OCI-LY7 (cell line): ENCODE data around the gene SNRNP27. TPM values are rescaled to one million over a fixed set of nuclear protein-coding genes. Genes with fewer than 3 reads are reported as not detected.

Source experiments
- BruUV-seq: library from RNA; stranded (reverse); fragments of 400-500 nt; replicated peaks from 2 replicates; lab custom pipeline; 2021; lab: Mats Ljungman, UMichigan
- CTCF ChIA-PET: fragments of 300-600 bp; sonication (Branson Sonifier 250); formaldehyde crosslinking; loops from one replicate; lab custom pipeline; 2022; ENCODE audit warnings: antibody characterized with exemption; ENCODE audit not compliant: unreplicated experiment; lab: Charles Lee
- POLR2A ChIA-PET: fragments of 300-600 bp; sonication (Branson Sonifier 250); formaldehyde crosslinking; loops from one replicate; lab custom pipeline; 2022; ENCODE audit warnings: antibody characterized with exemption; lab: Charles Lee
- DNase-seq: peaks from one replicate; pipeline ENCODE4 v3.0.0-alpha.2; 2015; ENCODE audit warnings: low spot score
- H2AFZ ChIP-seq: fragments of 200-600 bp; sonication (generic), shearing (Covaris generic); 2 replicates; pipeline ENCODE4 v1.6.1; 2014; ENCODE audit warnings: mild to moderate bottlenecking, antibody characterized with exemption, low read length, moderate library complexity
- H3K27ac ChIP-seq: fragments of 200-600 bp; sonication (generic); 2 replicates; pipeline ENCODE4 v1.5.1; 2014; ENCODE audit warnings: mixed run types, low read depth, mild to moderate bottlenecking, moderate library complexity, low read length, inconsistent platforms; ENCODE audit not compliant: poor library complexity, severe bottlenecking
- H3K36me3 ChIP-seq: fragments of 200-600 bp; sonication (generic); 2 replicates; pipeline ENCODE4 v1.6.1; 2014; ENCODE audit warnings: mild to moderate bottlenecking, antibody characterized with exemption, low read length, moderate library complexity, mixed read lengths; ENCODE audit not compliant: insufficient read depth
- H3K4me1 ChIP-seq: fragments of 200-600 bp; sonication (generic); 2 replicates; pipeline ENCODE4 v1.5.1; 2014; ENCODE audit warnings: mild to moderate bottlenecking, low read length; ENCODE audit not compliant: insufficient read depth, poor library complexity, severe bottlenecking
- H3K4me2 ChIP-seq: fragments of 200-600 bp; sonication (generic); 2 replicates; pipeline ENCODE4 v1.6.1; 2014; ENCODE audit warnings: mild to moderate bottlenecking, low read length
- H3K4me3 ChIP-seq: fragments of 200-600 bp; sonication (generic); 2 replicates; pipeline ENCODE4 v1.5.1; 2014; ENCODE audit warnings: mild to moderate bottlenecking, low read depth, low read length; ENCODE audit not compliant: poor library complexity, severe bottlenecking
- H3K79me2 ChIP-seq: fragments of 200-600 bp; sonication (generic); 2 replicates; pipeline ENCODE4 v1.6.1; 2016; ENCODE audit warnings: low read depth, mild to moderate bottlenecking, low read length, moderate library complexity, mixed read lengths; ENCODE audit not compliant: insufficient read depth
- H3K9me2 ChIP-seq: fragments of 200-600 bp; sonication (generic); 2 replicates; pipeline ENCODE4 v1.6.1; 2016; ENCODE audit warnings: mild to moderate bottlenecking, low read length, mixed read lengths; ENCODE audit not compliant: insufficient read depth
- H3K9me3 ChIP-seq: fragments of 200-600 bp; sonication (generic); 2 replicates; pipeline ENCODE4 v1.6.1; 2014; ENCODE audit warnings: mild to moderate bottlenecking, mixed run types, low read length, mixed read lengths
- H4K20me1 ChIP-seq: fragments of 200-600 bp; sonication (generic); 2 replicates; pipeline ENCODE4 v1.6.1; 2014; ENCODE audit warnings: mild to moderate bottlenecking, antibody characterized with exemption, low read length, moderate library complexity, mixed read lengths; ENCODE audit not compliant: insufficient read depth
- CTCF ChIP-seq: fragments of 200-600 bp; sonication (generic); conservative IDR thresholded peaks from 2 replicates; pipeline ENCODE4 v1.5.1; 2014; ENCODE audit warnings: mild to moderate bottlenecking, antibody characterized with exemption, low read length, moderate library complexity, mixed read lengths
- EZH2phosphoT487 ChIP-seq: fragments of 200-600 bp; sonication (generic); IDR thresholded peaks from 2 replicates; pipeline ENCODE4 v1.6.1; 2018; ENCODE audit warnings: low read depth, borderline replicate concordance, mild to moderate bottlenecking, mixed run types, antibody characterized with exemption, low read length, moderate library complexity, mixed read lengths
- intact Hi-C: fragments of 100-400 bp; cut with micrococcal nuclease; formaldehyde crosslinking; loops from one replicate; pipeline ENCODE4 v1.10.0; 2022; ENCODE audit not compliant: unreplicated experiment
- total RNA-seq, 2 experiments: library from RNA; depleted of rRNA in 1 of 2; stranded (reverse); fragments of >200 nt in 1 of 2; shearing (Covaris generic) in 1 of 2; gene quantifications; 2 replicates each; pipeline ENCODE4 v1.2.3, GENCODE V29; 2014 to 2022

Gene SNRNP27
- total RNA-seq, 2 experiments from 2014 or later = 42.2 to 76.0 TPM

DNA sequence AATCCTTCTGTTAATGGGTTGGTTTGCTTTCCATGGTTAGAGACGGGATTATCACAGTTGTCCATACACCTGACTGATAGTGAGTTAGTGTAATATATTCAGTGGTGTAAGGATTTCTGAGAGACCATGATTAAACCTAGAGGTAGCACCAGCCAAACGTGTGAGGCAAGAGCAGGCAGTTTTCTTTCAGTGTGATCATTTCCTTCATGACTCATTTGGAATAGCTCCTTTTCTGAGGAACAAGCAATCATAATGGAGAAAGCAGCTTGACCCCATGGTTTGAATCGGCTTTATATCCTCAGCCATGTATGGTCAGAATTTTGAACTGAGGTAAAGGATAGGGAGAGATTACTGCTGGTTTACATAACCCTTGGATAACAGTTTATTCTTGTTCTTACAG lies 24.1 kb downstream of the SNRNP27 start:
- Histone ChIP-seq H3K4me1 (peaks cover 32% of the 10 kb centered on the region), H3K36me3 (peaks cover 3% of the 10 kb centered on the region; the same call in 1 of the 2 replicates), H3K27ac (no peak overlapping the region), H3K79me2 (no peaks in the 10 kb centered on the region), H3K9me3 (no peaks in the 10 kb centered on the region), H3K9me2 (no peaks in the 10 kb centered on the region), H3K4me2 (peak overlapping the region; percentile 34; the same call in 1 of the 2 replicates), H2AFZ (peak overlapping the region; percentile 42; the same call in 1 of the 2 replicates), H4K20me1 (no peaks in the 10 kb centered on the region), H3K4me3 (no peak overlapping the region)
- intact Hi-C loops = no loop called here
- ChIA-PET CTCF (no interaction called here), POLR2A (interaction anchor here (1.0 to 1.4 kb wide), 2 partner anchors 209 to 273 kb away, joined by 3 read pairs; partner anchors contain the start of gene C2orf42)
- no TSS peak for BruUV-seq
- no peak for DNase-seq
- TF ChIP-seq CTCF (no peak), EZH2phosphoT487 (no peak)

DNA sequence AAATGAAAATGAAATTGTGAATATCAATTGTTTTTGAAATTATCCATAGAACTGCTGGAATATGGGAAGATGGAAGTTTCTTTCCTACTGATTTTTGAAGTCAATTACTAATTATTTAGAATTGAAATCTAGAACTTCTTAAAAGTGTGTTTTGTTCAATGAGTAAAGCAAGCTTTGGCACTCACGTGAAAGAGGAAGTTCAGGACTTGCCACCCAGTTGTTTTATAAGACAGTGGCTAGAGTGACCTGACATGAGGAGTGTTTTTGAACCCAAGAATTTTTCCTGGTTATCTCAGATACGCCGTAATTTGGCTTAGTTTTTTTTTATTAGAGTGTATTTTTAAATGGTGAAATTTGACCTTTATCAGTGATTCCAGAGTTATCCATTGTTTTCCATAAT lies 24.6 kb downstream of the SNRNP27 start:
- Histone ChIP-seq H3K27ac (no peak overlapping the region), H3K9me2 (no peaks in the 10 kb centered on the region), H3K36me3 (peaks cover under 1% of the 10 kb centered on the region; the same call in 1 of the 2 replicates), H3K9me3 (no peaks in the 10 kb centered on the region), H2AFZ (peak overlapping the region; percentile 42; the same call in 1 of the 2 replicates), H4K20me1 (no peaks in the 10 kb centered on the region), H3K4me3 (no peak overlapping the region), H3K4me1 (peaks cover 27% of the 10 kb centered on the region), H3K79me2 (no peaks in the 10 kb centered on the region), H3K4me2 (peak overlapping the region; percentile 34)
- ChIA-PET POLR2A (interaction anchor here (0.5 kb wide), 1 partner anchor 347 kb away, joined by 3 read pairs; no protein-coding TSS in a partner anchor), CTCF (no interaction called here)
- no TSS peak for BruUV-seq
- TF ChIP-seq EZH2phosphoT487 (no peak), CTCF (no peak)
- intact Hi-C loops = no loop called here
- peak; percentile 47 for DNase-seq

- DNase-seq = no peak
- no peaks in the 10 kb centered on the region for H3K9me2 ChIP-seq
- POLR2A ChIA-PET = interaction anchor here (0.6 to 1.8 kb wide), 5 partner anchors 9 to 296 kb away, joined by 3 to 19 read pairs (median 8); partner anchors contain the start of gene MXD1
- H3K36me3 ChIP-seq = no peaks in the 10 kb centered on the region
- H3K27ac ChIP-seq = no peak overlapping the region
- TF ChIP-seq CTCF (no peak), EZH2phosphoT487 (no peak)
- H3K4me2 ChIP-seq = no peak overlapping the region
- H3K4me3 ChIP-seq = no peak overlapping the region
- no peak overlapping the region for H2AFZ ChIP-seq
- H3K9me3 ChIP-seq = no peaks in the 10 kb centered on the region
- H3K4me1 ChIP-seq = peaks cover 9% of the 10 kb centered on the region
- BruUV-seq = no TSS peak
- H3K79me2 ChIP-seq = no peaks in the 10 kb centered on the region
- intact Hi-C loops = no loop called here
- no peaks in the 10 kb centered on the region for H4K20me1 ChIP-seq
- CTCF ChIA-PET = no interaction called here
Measured at GRCh38 chr2:69923116-69923515, 29.4 kb downstream of the SNRNP27 start.
